GM21619 (cell line): ENCODE measurements around the gene RIPOR2.
"Not testable (repeated sequence)": the region's sequence is repeated elsewhere in the genome, so short reads cannot be mapped to it uniquely, and the experiment has no call there.

Experiments used
- ATAC-seq: cut with Tn5 transposase; IDR thresholded peaks from one replicate; pipeline ENCODE4 v1.9.1; 2021; ENCODE audit not compliant: unreplicated experiment

Gene RIPOR2

GRCh38 chr6:24959319-24959718, 23.6 kb upstream of the RIPOR2 start:
- ATAC-seq: no peak

GRCh38 chr6:24957199-24957598, 21.4 kb upstream of the RIPOR2 start:
- ATAC-seq: no peak

GRCh38 chr6:24953726-24954125, 18.0 kb upstream of the RIPOR2 start:
- no peak for ATAC-seq

DNA sequence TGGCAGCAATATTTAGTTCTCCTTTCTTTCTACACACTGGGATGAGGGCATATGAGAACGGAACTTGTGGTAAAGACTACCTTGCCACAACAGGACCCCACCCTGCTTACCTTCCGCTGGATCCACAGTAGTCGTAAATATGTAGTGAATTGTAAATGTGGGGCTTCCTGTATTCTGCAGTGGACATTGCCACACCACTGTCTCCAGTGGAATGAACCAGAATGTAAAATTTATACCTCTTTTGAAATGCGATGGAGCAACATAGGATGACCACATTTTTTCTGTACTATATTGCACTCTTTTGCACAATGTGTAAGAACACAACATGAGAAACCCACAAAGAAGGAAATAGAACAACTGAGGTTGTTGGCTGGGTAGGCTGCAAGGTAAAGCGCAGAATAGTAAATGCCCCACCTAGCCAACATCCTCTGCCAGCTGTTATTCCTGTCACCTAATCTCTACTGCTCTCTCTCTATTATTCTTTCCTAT, 16.1 kb upstream of the RIPOR2 start:
- ATAC-seq: no peak

DNA sequence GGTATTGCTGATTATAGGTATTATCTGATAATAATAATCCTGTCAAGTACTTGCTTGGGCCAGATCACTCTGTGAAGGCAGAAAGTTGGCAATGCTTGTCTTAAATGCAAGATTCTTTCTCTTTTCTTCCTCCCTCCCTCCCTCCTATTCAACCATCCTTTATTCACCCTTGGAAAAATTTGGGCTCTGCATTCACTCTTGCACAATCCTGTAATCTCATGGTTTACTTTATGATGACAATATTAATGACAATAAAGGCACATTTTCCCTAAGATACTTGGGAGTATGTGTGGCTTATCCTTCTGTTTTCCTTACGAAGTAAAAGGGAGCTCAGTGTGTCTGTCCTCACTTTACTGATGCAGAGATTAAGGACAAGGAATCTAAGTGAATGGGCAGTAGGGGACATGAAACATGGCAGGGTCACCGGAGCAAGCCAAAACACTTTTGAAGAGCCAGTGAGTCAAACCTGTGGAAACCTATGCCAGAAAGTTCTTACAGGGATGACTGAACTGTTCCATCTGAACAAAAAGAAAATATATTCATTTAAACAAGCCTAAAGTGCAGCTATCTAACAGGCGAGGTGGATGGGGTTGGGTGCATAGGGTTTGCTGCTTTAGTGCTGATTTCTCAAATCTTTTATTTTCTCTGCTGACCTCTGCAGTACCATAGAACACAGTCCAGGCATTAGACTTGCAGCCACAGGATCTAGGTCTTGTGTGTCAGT, 14.6 kb upstream of the RIPOR2 start:
- ATAC-seq: no peak

- peak; percentile 95 for ATAC-seq
Observed at GRCh38 chr6:24949020-24949569, 13.3 kb upstream of the RIPOR2 start.

GRCh38 chr6:24948261-24948660, 12.5 kb upstream of the RIPOR2 start:
- not testable (repeated sequence) for ATAC-seq

- no peak for ATAC-seq
Observed at GRCh38 chr6:24947636-24948035, 11.9 kb upstream of the RIPOR2 start.

GRCh38 chr6:24945054-24945453, 9.3 kb upstream of the RIPOR2 start:
- ATAC-seq: no peak

GRCh38 chr6:24943774-24944173, 8.0 kb upstream of the RIPOR2 start:
- ATAC-seq: no peak

DNA sequence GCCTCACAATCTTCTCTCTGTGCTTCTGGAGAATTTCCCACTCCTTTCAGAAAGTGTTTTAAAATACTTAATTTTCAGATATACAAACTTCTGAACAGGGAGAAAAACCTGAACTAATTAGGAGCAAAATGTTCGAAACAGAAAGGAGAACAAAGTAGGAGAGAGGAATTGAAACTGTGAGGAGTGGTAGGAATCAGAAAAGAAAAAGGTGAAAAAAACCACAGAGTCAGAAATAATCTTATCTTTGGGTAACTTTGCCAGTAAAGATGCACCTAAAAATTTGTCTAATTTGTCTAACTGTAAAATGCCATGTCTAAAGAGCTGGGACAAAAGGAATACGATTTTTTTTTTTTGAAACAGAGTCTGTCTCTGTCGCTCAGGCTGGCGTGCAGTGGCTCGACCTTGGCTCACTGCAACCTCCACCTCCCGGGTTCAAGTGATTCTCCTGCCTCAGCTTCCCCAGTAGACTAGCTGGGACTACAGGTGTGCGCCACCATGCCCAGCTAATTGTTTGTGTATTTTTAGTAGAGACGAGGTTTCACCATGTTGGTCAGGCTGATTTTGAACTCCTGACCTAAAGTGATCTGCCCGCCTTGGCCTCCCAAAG, 4.7 kb upstream of the RIPOR2 start:
- no peak for ATAC-seq

GRCh38 chr6:24936641-24937317, 1.0 kb upstream of the RIPOR2 start:
- ATAC-seq: peak; percentile 70

DNA sequence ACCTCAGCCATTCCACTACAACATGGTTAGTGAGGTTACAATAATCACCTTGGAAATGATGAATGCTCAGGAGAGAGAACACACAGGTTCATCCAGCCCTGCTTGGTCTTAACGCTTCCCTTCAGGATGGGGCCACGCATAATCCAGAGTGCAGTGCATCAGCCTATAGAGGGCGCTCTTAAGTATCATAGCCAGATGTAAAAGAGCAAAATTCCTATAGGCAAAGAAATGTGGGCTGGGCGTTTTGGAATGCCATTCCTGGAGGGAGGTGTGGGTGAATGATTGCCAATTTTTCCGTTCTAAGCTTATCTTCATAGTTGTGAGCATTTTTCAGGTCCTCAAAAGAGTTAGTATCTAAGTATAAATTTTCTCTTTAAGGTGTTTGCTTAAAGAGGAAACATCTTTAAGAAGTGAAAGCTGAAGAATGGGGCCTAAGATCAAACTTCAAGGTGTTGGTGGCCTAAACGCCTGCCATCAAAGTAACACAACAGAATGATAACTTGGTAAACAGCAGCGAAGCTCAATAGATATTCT, 1.8 kb downstream of the RIPOR2 start:
- ATAC-seq: no peak

DNA sequence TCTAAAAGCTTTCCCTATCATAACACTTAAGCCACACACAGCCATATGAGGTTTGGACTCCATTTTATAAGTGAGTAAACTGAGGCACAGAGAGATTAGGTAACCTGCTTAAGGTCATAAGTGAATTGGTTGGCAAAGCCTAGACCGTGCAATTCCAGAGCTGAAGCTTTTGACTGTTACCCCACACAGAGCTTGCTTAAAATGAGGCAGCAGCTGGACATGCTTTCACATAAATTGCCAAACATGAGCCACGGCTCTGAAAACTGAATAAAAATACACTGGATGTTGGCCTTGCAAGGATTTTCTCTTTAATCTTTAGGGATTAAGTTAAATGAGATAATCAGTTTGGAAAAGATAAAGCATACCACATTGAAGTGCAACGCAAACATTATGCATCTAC, 2.5 kb downstream of the RIPOR2 start:
- peak; percentile 1 for ATAC-seq

DNA sequence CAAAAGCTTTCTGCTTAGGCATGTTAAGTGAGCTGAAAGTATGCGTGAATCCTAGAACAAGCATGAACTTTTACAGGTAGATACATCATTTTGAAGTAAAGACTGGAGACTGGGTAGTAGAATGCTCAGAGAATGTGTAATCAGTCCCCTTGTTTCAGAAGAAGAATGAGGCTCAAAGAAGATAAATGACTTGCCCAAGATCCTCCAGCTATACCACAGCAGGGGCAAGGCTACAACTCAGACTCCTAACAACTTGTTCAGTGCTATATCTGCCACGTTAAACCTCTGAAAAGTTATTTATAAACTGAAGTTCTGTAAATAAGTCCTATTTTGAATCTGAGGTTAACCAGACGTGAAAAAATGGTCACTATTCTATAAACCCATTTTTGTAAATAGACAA, 2.9 kb downstream of the RIPOR2 start:
- peak; percentile 26 for ATAC-seq

- ATAC-seq: no peak
Observed at GRCh38 chr6:24931718-24932691, 3.8 kb downstream of the RIPOR2 start.

DNA sequence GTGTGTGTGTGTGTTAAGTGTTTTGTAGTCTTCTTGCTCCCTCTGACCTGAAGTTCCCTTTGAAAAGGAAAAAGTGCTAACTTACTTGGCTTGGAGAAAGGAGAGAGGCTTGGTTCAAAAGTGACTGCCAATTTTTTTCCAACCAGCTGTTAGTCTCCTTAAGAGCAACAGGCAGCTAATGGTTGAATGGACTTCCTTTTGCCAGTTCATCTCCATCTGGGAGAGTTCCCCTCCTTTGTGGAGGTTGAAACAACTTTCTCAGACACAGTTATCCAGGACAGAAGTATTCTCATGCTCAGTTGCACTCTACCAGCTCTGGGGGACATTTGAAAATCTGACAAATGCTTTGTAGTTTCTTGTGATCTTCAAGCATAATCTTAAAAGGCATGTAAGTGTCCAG, 4.5 kb downstream of the RIPOR2 start:
- ATAC-seq: no peak

- no peak for ATAC-seq
Observed at GRCh38 chr6:24930431-24930871, 5.3 kb downstream of the RIPOR2 start.

- peak; percentile 40 for ATAC-seq
Observed at GRCh38 chr6:24929242-24929641, 6.5 kb downstream of the RIPOR2 start.
